Fibroblast of the aortic adventitia (primary cell): Measurements from ENCODE around the gene CCDC172. TPM values are rescaled to one million over a fixed set of nuclear protein-coding genes. Genes with fewer than 3 reads are reported as not detected.

Experiments
- DNase-seq: peaks from one replicate; pipeline ENCODE4 v3.0.0-alpha.2; 2010; ENCODE audit warnings: low read depth
- H3K4me3 ChIP-seq: 2 replicates; pipeline ENCODE4 v1.5.1; 2011; ENCODE audit warnings: low read depth, mild to moderate bottlenecking, control low read depth, low read length, moderate library complexity
- CTCF ChIP-seq: IDR thresholded peaks from 2 replicates; pipeline ENCODE4 v1.5.1; 2011; ENCODE audit warnings: mild to moderate bottlenecking, low read length, control low read depth, inconsistent platforms; ENCODE audit not compliant: insufficient read depth
- total RNA-seq: library from RNA; depleted of rRNA; stranded (reverse); fragments of >200 nt; gene quantifications from 2 replicates; pipeline ENCODE4 v1.2.3, GENCODE V29; 2012; ENCODE audit warnings: low replicate concordance

CCDC172 gene
- total RNA-seq, 1 donor = not detected

- no peak for TF ChIP-seq CTCF
- DNase-seq = no peak
- no peak overlapping the region for H3K4me3 ChIP-seq
These were observed 1.7 kb downstream of the CCDC172 start for GRCh38 chr10:116325987-116326386.

GRCh38 chr10:116329153-116329552 lies 4.9 kb downstream of the CCDC172 start:
- TF ChIP-seq CTCF = no peak
- DNase-seq = no peak
- H3K4me3 ChIP-seq = no peak overlapping the region

- TF ChIP-seq CTCF = no peak
- H3K4me3 ChIP-seq = no peak overlapping the region
- DNase-seq = no peak
These were observed 7.6 kb downstream of the CCDC172 start for GRCh38 chr10:116331815-116332214.

- DNase-seq = no peak
- TF ChIP-seq CTCF = no peak
- H3K4me3 ChIP-seq = no peak overlapping the region
These were observed 12.6 kb downstream of the CCDC172 start for GRCh38 chr10:116336866-116337265.

GRCh38 chr10:116352125-116352524 lies 27.9 kb downstream of the CCDC172 start:
- no peak overlapping the region for H3K4me3 ChIP-seq
- DNase-seq = no peak
- TF ChIP-seq CTCF = no peak

GRCh38 chr10:116353817-116354216 lies 29.6 kb downstream of the CCDC172 start:
- no peak overlapping the region for H3K4me3 ChIP-seq
- no peak for DNase-seq
- no peak for TF ChIP-seq CTCF

GRCh38 chr10:116355341-116355740 lies 31.1 kb downstream of the CCDC172 start:
- no peak overlapping the region for H3K4me3 ChIP-seq
- TF ChIP-seq CTCF = no peak
- no peak for DNase-seq
